GM12878 (cell line): Measurements from ENCODE around the gene MEN1. TPM values are rescaled to one million over a fixed set of nuclear protein-coding genes. Genes with fewer than 3 reads are reported as not detected.

Source experiments
- ATAC-seq: fragments of 200-7000 bp; cut with Tn5 transposase; 3 replicates; pipeline ENCODE4 v1.9.1; 2020; ENCODE audit warnings: mild to moderate bottlenecking, moderate library complexity
- BruUV-seq: library from RNA; stranded (reverse); fragments of 400-500 nt; replicated peaks from 2 replicates; lab custom pipeline; 2021; lab: Mats Ljungman, UMichigan
- CTCF ChIA-PET: fragments of 300-600 bp; sonication (Branson Sonifier 250); formaldehyde crosslinking; extraction: SDS; loops from one replicate; lab custom pipeline; 2021; ENCODE audit warnings: inconsistent platforms; lab: Yijun Ruan, JAX
- POLR2A ChIA-PET: fragments of 350-600 bp; formaldehyde crosslinking; extraction: SDS; loops from one replicate; lab custom pipeline; 2021; ENCODE audit warnings: inconsistent platforms; lab: Charles Lee
- RAD21 ChIA-PET: fragments of 300-600 bp; sonication (Branson Sonifier 250); formaldehyde crosslinking; loops from one replicate; lab custom pipeline; 2023; ENCODE audit warnings: antibody characterized with exemption; ENCODE audit not compliant: unreplicated experiment; lab: Charles Lee
- SMC1A ChIA-PET: fragments of 300-600 bp; sonication (Branson Sonifier 250); formaldehyde crosslinking; loops from one replicate; lab custom pipeline; 2023; ENCODE audit not compliant: unreplicated experiment, uncharacterized antibody; lab: Charles Lee
- DNase-seq: peaks from one replicate; pipeline ENCODE4 v3.0.0-alpha.2; 2011; ENCODE audit warnings: low read depth, low spot score
- FAIRE-seq: peaks from 3 replicates; lab custom pipeline; 2011; peaks lifted over from hg19 to GRCh38; lab: Jason Lieb, UNC
- H2AFZ ChIP-seq: 2 replicates; pipeline ENCODE4 v1.6.0; 2011; ENCODE audit warnings: low read depth, low read length, control low read depth; ENCODE audit not compliant: control insufficient read depth
- H3K27ac ChIP-seq: 2 replicates; pipeline ENCODE4 v1.5.1; 2011; ENCODE audit warnings: control low read depth; ENCODE audit not compliant: control insufficient read depth, insufficient read depth
- H3K27me3 ChIP-seq, 2 experiments: replicated peaks in 1 of 2; 2 replicates each; pipeline versions ENCODE4 v1.6.0 to v1.6.1; 2011; ENCODE audit warnings: low read length in 1 of 2; ENCODE audit not compliant: control insufficient read depth in 2 of 2, insufficient read depth in 2 of 2
- H3K36me3 ChIP-seq, 2 experiments: 2 replicates each; pipeline ENCODE4 v1.5.1; 2011; ENCODE audit warnings: low read length in 1 of 2; ENCODE audit not compliant: control insufficient read depth in 2 of 2, insufficient read depth in 2 of 2
- H3K4me1 ChIP-seq: 2 replicates; pipeline ENCODE4 v1.6.1; 2011; ENCODE audit warnings: mild to moderate bottlenecking, low read length, moderate library complexity, mixed read lengths; ENCODE audit not compliant: control insufficient read depth, insufficient read depth
- H3K4me2 ChIP-seq: 2 replicates; pipeline ENCODE4 v1.6.0; 2011; ENCODE audit warnings: control low read depth; ENCODE audit not compliant: control insufficient read depth, insufficient read depth
- H3K4me3 ChIP-seq: fragments of 200-600 bp; sonication (generic); 2 replicates; pipeline ENCODE4 v1.5.1; 2016
- H3K79me2 ChIP-seq: 2 replicates; pipeline ENCODE4 v1.6.0; 2011; ENCODE audit warnings: low read length; ENCODE audit not compliant: control insufficient read depth, insufficient read depth
- H3K9ac ChIP-seq: 2 replicates; pipeline ENCODE4 v1.8.0; 2011; ENCODE audit warnings: low read length, control low read depth, mixed read lengths; ENCODE audit not compliant: control insufficient read depth, insufficient read depth
- H3K9me3 ChIP-seq: replicated peaks from 3 replicates; pipeline ENCODE4 v1.5.1; 2011; ENCODE audit warnings: mild to moderate bottlenecking, low read length; ENCODE audit not compliant: control insufficient read depth, insufficient read depth
- H4K20me1 ChIP-seq: 2 replicates; pipeline ENCODE4 v1.6.0; 2011; ENCODE audit not compliant: control insufficient read depth, insufficient read depth
- BCL3 ChIP-seq: IDR thresholded peaks from 2 replicates; pipeline ENCODE4 v1.6.1; 2011; ENCODE audit warnings: borderline replicate concordance, low read depth, mild to moderate bottlenecking, moderate library complexity, low read length; ENCODE audit not compliant: insufficient read depth, poor library complexity, severe bottlenecking
- EED ChIP-seq: sonication (generic); IDR thresholded peaks from 2 replicates; pipeline ENCODE4 v1.6.1; 2016; ENCODE audit warnings: antibody characterized with exemption, low read depth
- EGR1 ChIP-seq, 2 experiments: IDR thresholded peaks; 1 replicate in 1 of 2; 2 replicates in 1 of 2; pipeline ENCODE4 v1.6.1; 2011 to 2012; ENCODE audit warnings: low read depth in 2 of 2, low read length in 2 of 2, borderline replicate concordance in 1 of 2, mild to moderate bottlenecking in 1 of 2, moderate library complexity in 1 of 2
- EZH2 ChIP-seq: IDR thresholded peaks from 2 replicates; pipeline ENCODE4 v1.6.1; 2012; ENCODE audit warnings: low read depth, mild to moderate bottlenecking, control low read depth, inconsistent platforms, low read length, borderline replicate concordance; ENCODE audit not compliant: control insufficient read depth
- MTA2 ChIP-seq: fragments of 450-650 bp; IDR thresholded peaks from 2 replicates; pipeline ENCODE4 v1.6.1; 2016; ENCODE audit warnings: low read depth, mild to moderate bottlenecking, moderate library complexity
- MXI1 ChIP-seq: fragments of 150-350 bp; IDR thresholded peaks from 2 replicates; pipeline ENCODE4 v1.6.1; 2011; ENCODE audit warnings: low read depth, mild to moderate bottlenecking, inconsistent platforms, low read length, improper control_type of control experiment
- MYB ChIP-seq: fragments of 150-350 bp; IDR thresholded peaks from 2 replicates; pipeline ENCODE4 v1.6.1; 2014; ENCODE audit warnings: mild to moderate bottlenecking, low read depth, low read length, borderline replicate concordance
- PBX3 ChIP-seq: IDR thresholded peaks from 2 replicates; pipeline ENCODE4 v1.6.1; 2011; ENCODE audit warnings: mild to moderate bottlenecking, low read depth, low read length, moderate library complexity; ENCODE audit not compliant: insufficient replicate concordance
- SKIL ChIP-seq: fragments of 450-650 bp; IDR thresholded peaks from 2 replicates; pipeline ENCODE4 v1.6.1; 2017; ENCODE audit warnings: mild to moderate bottlenecking, low read depth, inconsistent platforms; ENCODE audit not compliant: poor library complexity, severe bottlenecking
- WRNIP1 ChIP-seq: IDR thresholded peaks from 2 replicates; pipeline ENCODE4 v1.6.1; 2011; ENCODE audit warnings: low read depth, low read length, improper control_type of control experiment, borderline replicate concordance
- ZBED1 ChIP-seq: IDR thresholded peaks from 2 replicates; pipeline ENCODE4 v1.6.1; 2016; ENCODE audit warnings: borderline replicate concordance
- ZBTB40 ChIP-seq: fragments of 450-650 bp; IDR thresholded peaks from 2 replicates; pipeline ENCODE4 v1.6.1; 2016; ENCODE audit warnings: mild to moderate bottlenecking, moderate library complexity, borderline replicate concordance
- WGBS: methylation state at CpG from one replicate; pipeline ENCODE4 v1.1.6; 2016; ENCODE audit warnings: low lambda C conversion rate; ENCODE audit not compliant: insufficient replicate concordance, insufficient coverage; ENCODE audit errors: missing lambda C conversion rate; 5-methylcytosine and 5-hydroxymethylcytosine counted together
- in situ Hi-C: fragments of 300-500 bp; cut with MboI; formaldehyde crosslinking; loops from 9 replicates; pipeline ENCODE4 v1.14.3; 2018; ENCODE audit warnings: mixed read lengths
- intact Hi-C: fragments of 100-400 bp; cut with micrococcal nuclease; formaldehyde crosslinking; loops from one replicate; pipeline ENCODE4 v1.14.2; 2022; ENCODE audit not compliant: unreplicated experiment
- polyA plus RNA-seq, 11 experiments: library from polyadenylated mRNA; depleted of rRNA in 4 of 11; unstranded in 6 of 11; stranded (reverse) in 5 of 11; fragments of >200 nt; fragmentation: Nextera tagmentation in 4 of 11; fragmentation: Illumina TruSeq in 1 of 11; extraction: Ambion mirVana in 4 of 11; extraction: Trizol in 1 of 11; gene quantifications; 1 replicate in 1 of 11; 2 replicates in 10 of 11; pipeline versions ENCODE4 v1.2.1 to v1.2.3, GENCODE V29; 2011 to 2016; ENCODE audit warnings: inconsistent platforms in 2 of 11, missing spikeins in 2 of 11, low read depth in 1 of 11
- total RNA-seq, 4 experiments: library from RNA; depleted of rRNA in 3 of 4; stranded (reverse); fragments of >200 nt in 3 of 4; fragmentation: Illumina TruSeq in 1 of 4; extraction: Trizol in 1 of 4; gene quantifications; 2 replicates each; pipeline versions ENCODE4 v1.2.1 to v1.2.3, GENCODE V29; 2013 to 2021

The MEN1 gene
- total and polyA plus RNA-seq, 10 of the 15 experiments (the other 5 are each of a cell fraction or from before 2014, with no cell fraction given): 2.5 to 39.7 (median 20.7) TPM

- Histone ChIP-seq H4K20me1 (no peaks in the 10 kb centered on the region), H3K4me2 (no peak overlapping the region), H3K9me3 (no peaks in the 10 kb centered on the region), H3K4me3 (no peak overlapping the region), H3K79me2 (no peaks in the 10 kb centered on the region), H2AFZ (no peak overlapping the region), H3K4me1 (no peaks in the 10 kb centered on the region), H3K27me3 (no peaks in the 10 kb centered on the region), H3K27ac (no peak overlapping the region), H3K9ac (no peak overlapping the region), H3K36me3 (no peaks in the 10 kb centered on the region)
- ChIA-PET RAD21 (no interaction called here), SMC1A (no interaction called here), POLR2A (interaction anchor here (0.6 kb wide), 1 partner anchor 149 kb away, joined by 9 read pairs; no protein-coding TSS in a partner anchor), CTCF (no interaction called here)
- no peak for FAIRE-seq
- BruUV-seq: no TSS peak
- intact Hi-C loops (no loop called here), in situ Hi-C loops (no loop called here)
- no peak for ATAC-seq
- DNase-seq: no peak
- TF ChIP-seq MTA2 (no peak), MXI1 (no peak), EZH2 (no peak), BCL3 (no peak), WRNIP1 (no peak), PBX3 (no peak), EGR1 (IDR thresholded peaks at IDR 0.05; ENCODE audit: borderline replicate concordance in 1 of 2, low read depth in 2 of 2, low read length in 2 of 2) (no peak), MYB (no peak), EED (no peak), ZBED1 (no peak), SKIL (no peak), ZBTB40 (no peak)
- 71% methylated on average over 43 of the region's 43 CpGs for WGBS
These were observed 19.3 kb upstream of the MEN1 start for GRCh38 chr11:64829536-64830251.
